Measurements from ENCODE around the gene COL27A1. TPM values are rescaled to one million over a fixed set of nuclear protein-coding genes. Genes with fewer than 3 reads are reported as not detected.
"Not testable (repeated sequence)": the region's sequence is repeated elsewhere in the genome, so short reads cannot be mapped to it uniquely, and the experiment has no call there.

COL27A1 gene
- total RNA-seq, 1 donor from 2014 or later, result 48.5 TPM

DNA sequence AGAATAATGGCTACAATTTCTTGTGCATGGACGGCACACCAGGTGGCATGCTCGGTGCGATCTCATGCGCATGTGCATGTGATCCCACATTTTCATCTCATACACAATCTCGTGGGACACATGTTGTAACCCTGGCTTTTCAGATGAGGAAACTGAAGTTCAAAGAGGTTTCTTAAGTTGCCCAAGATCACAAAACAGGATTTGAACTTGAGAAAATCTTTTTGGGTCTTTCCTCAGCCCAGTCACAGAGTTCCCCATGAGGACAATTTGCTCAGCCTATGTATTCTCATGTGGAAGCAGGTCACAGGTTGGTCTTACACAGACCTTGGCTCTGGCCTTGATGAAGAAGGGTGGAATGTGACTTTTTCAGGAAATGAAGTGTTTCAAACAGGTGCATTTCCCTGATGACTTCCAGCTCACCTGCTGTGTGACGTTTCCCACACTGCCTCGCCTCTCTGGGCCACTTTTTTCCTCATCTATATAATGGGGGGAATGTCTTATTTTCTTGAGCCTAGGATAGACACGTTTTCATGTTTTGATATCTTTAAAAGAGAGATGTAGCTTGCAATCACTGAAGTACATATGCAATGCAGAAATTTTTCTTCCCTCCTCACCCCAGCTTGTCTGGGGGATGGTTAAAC is 160.5 kb downstream of the COL27A1 start:
- DNase-seq (ENCODE audit: low spot score), result no peak
- Mint-ChIP-seq H3K9me3 (ENCODE audit: low read depth) (no peaks in the 10 kb centered on the region), H3K27ac (ENCODE audit: unreplicated experiment) (no peak overlapping the region), H3K4me1 (ENCODE audit: low read depth) (peaks cover 7% of the 10 kb centered on the region), H3K36me3 (ENCODE audit: low read depth) (peaks cover 6% of the 10 kb centered on the region), H3K4me3 (ENCODE audit: unreplicated experiment) (no peak overlapping the region), H3K27me3 (ENCODE audit: low read depth) (no peaks in the 10 kb centered on the region)
- TF ChIP-seq, protein P1, sequence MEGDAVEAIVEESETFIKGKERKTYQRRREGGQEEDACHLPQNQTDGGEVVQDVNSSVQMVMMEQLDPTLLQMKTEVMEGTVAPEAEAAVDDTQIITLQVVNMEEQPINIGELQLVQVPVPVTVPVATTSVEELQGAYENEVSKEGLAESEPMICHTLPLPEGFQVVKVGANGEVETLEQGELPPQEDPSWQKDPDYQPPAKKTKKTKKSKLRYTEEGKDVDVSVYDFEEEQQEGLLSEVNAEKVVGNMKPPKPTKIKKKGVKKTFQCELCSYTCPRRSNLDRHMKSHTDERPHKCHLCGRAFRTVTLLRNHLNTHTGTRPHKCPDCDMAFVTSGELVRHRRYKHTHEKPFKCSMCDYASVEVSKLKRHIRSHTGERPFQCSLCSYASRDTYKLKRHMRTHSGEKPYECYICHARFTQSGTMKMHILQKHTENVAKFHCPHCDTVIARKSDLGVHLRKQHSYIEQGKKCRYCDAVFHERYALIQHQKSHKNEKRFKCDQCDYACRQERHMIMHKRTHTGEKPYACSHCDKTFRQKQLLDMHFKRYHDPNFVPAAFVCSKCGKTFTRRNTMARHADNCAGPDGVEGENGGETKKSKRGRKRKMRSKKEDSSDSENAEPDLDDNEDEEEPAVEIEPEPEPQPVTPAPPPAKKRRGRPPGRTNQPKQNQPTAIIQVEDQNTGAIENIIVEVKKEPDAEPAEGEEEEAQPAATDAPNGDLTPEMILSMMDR (IDR thresholded peaks at IDR 0.05), result no peak

DNA sequence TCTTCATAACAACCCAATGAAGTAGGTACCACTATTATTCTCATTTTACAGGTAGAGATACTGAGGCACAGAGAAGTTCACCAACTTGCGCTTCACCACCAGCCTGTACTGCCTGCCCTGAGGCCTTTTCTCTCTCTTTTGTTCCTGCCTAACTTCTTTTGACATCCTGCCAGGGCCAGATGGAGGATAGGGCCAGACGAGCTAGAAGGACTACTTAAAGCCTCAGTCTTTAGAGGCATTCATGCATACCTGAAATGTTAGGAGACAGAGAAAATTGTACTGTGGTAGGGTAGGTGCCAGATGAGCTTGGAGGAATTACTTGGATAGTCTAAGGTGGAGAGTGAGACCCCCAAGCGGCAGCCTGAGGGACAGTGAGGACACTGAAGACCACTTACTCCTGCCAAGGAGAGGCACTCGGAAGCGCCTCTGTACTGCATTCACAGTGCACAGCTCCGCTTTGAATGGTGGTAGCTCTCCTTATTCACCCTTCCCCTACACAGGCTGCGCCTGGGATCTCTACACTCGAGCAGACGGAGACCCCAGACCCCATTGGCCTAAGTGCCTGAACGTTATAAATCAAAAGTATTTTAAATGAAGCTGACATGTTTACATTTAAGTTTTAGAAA is 161.4 kb downstream of the COL27A1 start:
- Mint-ChIP-seq H3K27me3 (ENCODE audit: low read depth) (no peaks in the 10 kb centered on the region), H3K4me3 (ENCODE audit: unreplicated experiment) (no peak overlapping the region), H3K4me1 (ENCODE audit: low read depth) (peaks cover 7% of the 10 kb centered on the region), H3K27ac (ENCODE audit: unreplicated experiment) (no peak overlapping the region), H3K9me3 (ENCODE audit: low read depth) (no peaks in the 10 kb centered on the region), H3K36me3 (ENCODE audit: low read depth) (peaks cover 3% of the 10 kb centered on the region)
- peak; percentile 24 for DNase-seq (ENCODE audit: low spot score)
- TF ChIP-seq, protein P1 (IDR thresholded peaks at IDR 0.05), result no peak

DNA sequence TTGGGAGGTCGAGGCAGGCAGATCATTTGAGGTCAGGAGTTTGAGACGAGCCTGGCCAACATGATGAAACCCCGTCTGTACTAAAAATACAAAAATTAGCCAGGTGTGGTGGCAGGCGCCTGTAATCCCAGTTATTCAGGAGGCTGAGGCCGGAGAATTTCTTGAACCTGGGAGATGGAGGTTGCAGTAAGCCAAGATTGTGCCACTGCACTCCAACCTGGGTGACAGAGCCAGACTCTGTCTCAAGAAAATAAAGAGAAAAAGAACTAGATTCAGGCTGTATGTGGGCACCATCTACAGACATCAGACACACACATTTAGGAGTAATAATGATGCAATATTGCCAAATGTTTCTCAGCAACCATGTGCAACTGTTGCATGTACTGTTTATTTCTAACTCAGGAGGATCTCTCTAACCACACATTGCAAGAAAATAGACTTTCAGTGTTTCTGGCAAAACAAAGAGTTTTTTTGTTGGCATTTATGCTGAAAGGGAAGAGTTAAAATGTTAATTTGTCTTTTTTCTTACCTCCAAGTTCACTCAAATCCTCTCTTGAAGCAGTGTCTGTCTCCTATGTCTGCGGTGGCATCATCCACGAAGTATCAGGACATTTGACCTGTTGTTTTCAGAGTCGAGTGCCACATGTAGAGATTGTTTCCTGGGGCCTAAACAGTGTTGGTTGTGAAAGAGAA is 162.5 kb downstream of the COL27A1 start:
- TF ChIP-seq, protein P1 (IDR thresholded peaks at IDR 0.05), result no peak
- Mint-ChIP-seq H3K27ac (ENCODE audit: unreplicated experiment) (peak overlapping the region; percentile 84), H3K4me3 (ENCODE audit: unreplicated experiment) (no peak overlapping the region), H3K4me1 (ENCODE audit: low read depth) (peaks cover 7% of the 10 kb centered on the region), H3K27me3 (ENCODE audit: low read depth) (no peaks in the 10 kb centered on the region), H3K36me3 (ENCODE audit: low read depth) (no peaks in the 10 kb centered on the region), H3K9me3 (ENCODE audit: low read depth) (no peaks in the 10 kb centered on the region)
- no peak for DNase-seq (ENCODE audit: low spot score)

DNA sequence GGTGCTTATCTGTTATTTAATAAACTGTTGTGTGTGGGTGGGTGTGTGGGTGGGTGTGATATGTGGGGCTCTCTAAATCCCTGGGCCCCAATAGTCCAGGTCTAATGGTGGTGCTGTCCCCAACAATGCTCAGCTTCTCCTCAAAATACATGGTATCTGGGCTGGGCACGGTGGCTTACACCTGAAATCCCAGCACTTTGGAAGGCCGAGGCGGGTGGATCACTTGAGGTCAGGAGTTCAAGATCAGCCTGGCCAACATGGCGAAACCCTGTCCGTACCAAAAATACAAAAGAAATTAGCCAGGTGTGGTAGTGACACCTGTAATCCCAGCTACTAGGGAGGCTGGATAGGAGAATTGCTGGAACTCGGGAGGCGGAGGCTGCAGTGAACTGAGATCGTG is 163.1 kb downstream of the COL27A1 start:
- TF ChIP-seq, protein P1 (IDR thresholded peaks at IDR 0.05), result no peak
- no peak overlapping the region for H3K27ac Mint-ChIP-seq (ENCODE audit: unreplicated experiment)
- no peak overlapping the region for H3K4me3 Mint-ChIP-seq (ENCODE audit: unreplicated experiment)
- no peaks in the 10 kb centered on the region for H3K36me3 Mint-ChIP-seq (ENCODE audit: low read depth)
- DNase-seq (ENCODE audit: low spot score), result peak; percentile 18
- no peaks in the 10 kb centered on the region for H3K9me3 Mint-ChIP-seq (ENCODE audit: low read depth)
- peaks cover 7% of the 10 kb centered on the region for H3K4me1 Mint-ChIP-seq (ENCODE audit: low read depth)
- H3K27me3 Mint-ChIP-seq (ENCODE audit: low read depth), result no peaks in the 10 kb centered on the region

DNA sequence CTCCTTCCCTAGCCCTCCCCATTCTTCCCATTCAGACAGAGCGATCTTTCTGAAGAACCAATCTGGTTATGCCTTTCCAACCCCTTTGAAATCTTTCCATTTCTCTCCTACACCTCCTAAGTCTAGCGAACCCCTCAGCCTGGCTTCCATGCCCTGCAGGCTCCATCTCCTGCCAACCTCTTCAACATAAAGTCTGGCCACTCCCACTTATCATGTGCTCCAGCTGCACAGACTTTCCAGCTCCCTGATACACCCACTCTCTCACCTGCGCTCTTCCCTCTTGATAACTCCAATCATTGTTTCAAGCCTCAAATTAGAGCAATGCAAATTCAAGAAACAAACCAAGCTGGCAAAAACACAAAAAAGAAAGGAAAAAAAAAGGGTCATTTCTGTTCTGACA is 163.8 kb downstream of the COL27A1 start:
- Mint-ChIP-seq H3K27ac (ENCODE audit: unreplicated experiment) (peak overlapping the region; percentile 18), H3K4me1 (ENCODE audit: low read depth) (peaks cover 7% of the 10 kb centered on the region), H3K27me3 (ENCODE audit: low read depth) (no peaks in the 10 kb centered on the region), H3K36me3 (ENCODE audit: low read depth) (no peaks in the 10 kb centered on the region), H3K9me3 (ENCODE audit: low read depth) (no peaks in the 10 kb centered on the region), H3K4me3 (ENCODE audit: unreplicated experiment) (no peak overlapping the region)
- TF ChIP-seq, protein P1 (IDR thresholded peaks at IDR 0.05), result no peak
- DNase-seq (ENCODE audit: low spot score), result peak; percentile 12

DNA sequence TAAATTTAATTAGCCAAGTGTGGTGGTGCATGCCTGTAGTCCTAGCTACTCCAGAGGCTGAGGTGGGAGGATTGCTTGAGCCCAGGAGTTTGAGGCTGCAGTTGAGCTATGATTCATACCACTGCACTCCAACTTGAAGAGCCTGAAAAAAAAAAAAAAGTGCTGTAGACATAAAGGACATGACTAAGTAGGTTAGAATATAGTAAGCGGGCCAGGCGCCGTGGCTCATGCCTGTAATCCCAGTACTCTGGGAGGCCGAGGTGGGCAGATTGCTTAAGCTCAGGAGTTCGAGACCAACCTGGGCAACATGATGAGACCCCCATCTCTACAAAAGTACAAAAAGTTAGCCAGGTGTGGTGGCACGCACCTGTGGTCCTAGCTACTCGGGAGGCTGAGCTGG is 165.4 kb downstream of the COL27A1 start:
- H3K27ac Mint-ChIP-seq (ENCODE audit: unreplicated experiment); H3K36me3 Mint-ChIP-seq (ENCODE audit: low read depth); H3K4me1 Mint-ChIP-seq (ENCODE audit: low read depth); H3K27me3 Mint-ChIP-seq (ENCODE audit: low read depth); H3K4me3 Mint-ChIP-seq (ENCODE audit: unreplicated experiment); H3K9me3 Mint-ChIP-seq (ENCODE audit: low read depth): not testable (repeated sequence)
- peak; percentile 36 for DNase-seq (ENCODE audit: low spot score)

All from chondrocyte (in vitro differentiated cells).